Measurements from ENCODE around the gene JMY. TPM values are rescaled to one million over a fixed set of nuclear protein-coding genes. Genes with fewer than 3 reads are reported as not detected.

The JMY gene
- total RNA-seq (ENCODE audit: low replicate concordance): 13.0 and 16.5 TPM in 2 replicates

DNA sequence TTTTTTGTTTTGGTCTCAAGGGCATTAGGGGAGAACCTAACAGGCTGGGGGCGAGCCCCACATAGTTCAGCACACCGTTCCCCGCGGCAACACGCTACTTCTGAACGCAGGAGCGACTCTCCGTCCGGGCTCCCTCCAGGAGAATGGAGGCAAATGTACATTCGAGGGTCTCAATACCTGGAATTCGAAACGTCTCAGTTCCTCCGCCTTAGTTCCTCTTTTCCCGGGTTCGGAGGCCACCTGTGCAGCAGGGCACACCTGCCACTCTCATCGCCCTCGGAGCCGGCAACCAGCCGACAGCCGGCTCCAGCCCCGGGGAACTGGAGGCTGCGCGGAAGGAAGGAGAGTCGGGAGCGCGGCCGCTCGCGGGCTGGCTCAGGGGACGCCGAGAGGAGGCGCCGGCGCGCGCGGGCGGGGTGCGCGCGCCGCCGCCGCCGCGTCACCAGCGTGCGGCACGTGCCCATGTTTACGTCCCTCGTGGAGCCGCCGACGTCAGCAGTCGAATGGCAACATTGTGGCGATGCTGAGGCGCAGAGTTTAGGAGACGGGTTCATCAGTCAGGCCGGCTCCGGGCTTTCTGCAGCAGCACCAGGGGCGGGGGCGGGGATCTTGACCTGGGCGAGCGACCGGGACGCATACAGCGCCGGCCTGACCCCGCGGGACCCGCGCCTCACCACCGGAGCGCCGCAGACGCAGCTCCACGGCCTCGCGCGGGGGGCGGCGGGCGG, at the start of gene JMY:
Gene JMY, plus strand, starts transcription at position 498 of the 728 bp plus-strand sequence. CDS start 520 bp downstream, outside the sequence.
- Histone ChIP-seq H2AFZ (replicated peaks) (peak within 1 kb of the TSS; percentile 99), H3K4me3 (peak within 1 kb of the TSS; percentile 85), H3K27me3 (peaks cover 15% of the 10 kb centered on the region), H3K27ac (peak within 1 kb of the TSS; percentile 85), H3K4me1 (peaks cover 4% of the 10 kb centered on the region), H4K20me1 (ENCODE audit: low read depth) (peaks cover 40% of the 10 kb centered on the region), H3K4me2 (peak within 1 kb of the TSS; percentile 96), H3K9ac (peak within 1 kb of the TSS; percentile 14), H3F3A (ENCODE audit: low read depth) (peaks cover 16% of the 10 kb centered on the region), H3K79me2 (ENCODE audit: low read depth) (peaks cover 44% of the 10 kb centered on the region), H3K36me3 (no peaks in the 10 kb centered on the region), H3K9me3 (ENCODE audit: low read depth) (no peaks in the 10 kb centered on the region)
- Mint-ChIP-seq H3K36me3 (peaks cover 3% of the 10 kb centered on the region), H3K4me1 (peaks cover 19% of the 10 kb centered on the region), H3K27ac (peak within 1 kb of the TSS; percentile 53), H3K4me3 (peak within 1 kb of the TSS; percentile 95), H3K27me3 (ENCODE audit: insufficient read depth, low read depth) (peaks cover 2% of the 10 kb centered on the region), H3K9me3 (no peaks in the 10 kb centered on the region)
- TF ChIP-seq CTCF (IDR thresholded peaks at IDR 0.05) (no peak), EZH2phosphoT487 (IDR thresholded peaks at IDR 0.05) (no peak), EZH2 (IDR thresholded peaks at IDR 0.05) (no peak)
- DNase-seq (ENCODE audit: low spot score): peak; percentile 94

DNA sequence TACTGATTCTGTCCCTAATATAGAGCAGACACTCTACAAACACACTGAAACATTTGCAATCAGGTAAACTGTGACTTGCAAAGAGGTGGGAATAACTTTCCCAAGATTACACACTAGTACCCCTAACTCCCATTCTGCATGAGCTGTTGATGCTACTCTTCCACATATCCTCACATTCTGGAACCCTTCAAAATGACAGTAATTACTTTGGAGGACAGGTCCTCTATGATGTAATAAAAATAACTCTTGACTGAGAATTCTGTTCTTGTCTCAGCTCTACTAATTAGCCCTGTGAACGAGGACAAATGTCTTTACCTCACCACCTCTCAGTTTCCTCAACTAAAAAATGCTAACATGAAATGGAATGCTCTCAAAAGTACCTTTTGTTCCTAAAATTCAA, 49.5 kb upstream of the JMY start:
- Histone ChIP-seq H3K36me3 (no peaks in the 10 kb centered on the region), H3K4me1 (no peaks in the 10 kb centered on the region), H3F3A (ENCODE audit: low read depth) (no peaks in the 10 kb centered on the region), H3K27ac (no peak overlapping the region), H3K4me3 (no peak overlapping the region), H2AFZ (replicated peaks) (no peak overlapping the region), H3K4me2 (no peak overlapping the region), H3K27me3 (no peaks in the 10 kb centered on the region), H3K9ac (no peak overlapping the region), H3K79me2 (ENCODE audit: low read depth) (no peaks in the 10 kb centered on the region), H4K20me1 (ENCODE audit: low read depth) (no peaks in the 10 kb centered on the region), H3K9me3 (ENCODE audit: low read depth) (no peaks in the 10 kb centered on the region)
- TF ChIP-seq EZH2 (IDR thresholded peaks at IDR 0.05) (no peak), CTCF (IDR thresholded peaks at IDR 0.05) (no peak), EZH2phosphoT487 (IDR thresholded peaks at IDR 0.05) (no peak)
- Mint-ChIP-seq H3K27me3 (ENCODE audit: insufficient read depth, low read depth) (no peaks in the 10 kb centered on the region), H3K27ac (no peak overlapping the region), H3K4me1 (peaks cover 4% of the 10 kb centered on the region), H3K36me3 (no peaks in the 10 kb centered on the region), H3K9me3 (no peaks in the 10 kb centered on the region), H3K4me3 (no peak overlapping the region)
- DNase-seq (ENCODE audit: low spot score): no peak

GRCh38 chr5:79189439-79190234, 46.3 kb upstream of the JMY start:
- Mint-ChIP-seq H3K36me3 (no peaks in the 10 kb centered on the region), H3K4me1 (no peaks in the 10 kb centered on the region)
- no peak for TF ChIP-seq EZH2phosphoT487 (IDR thresholded peaks at IDR 0.05)
- no peak for TF ChIP-seq EZH2 (IDR thresholded peaks at IDR 0.05)
- TF ChIP-seq CTCF (IDR thresholded peaks at IDR 0.05): no peak

More at GRCh38 chr5:79189439-79190234, 46.3 kb upstream of the JMY start:
- DNase-seq (ENCODE audit: low spot score): no peak
- Histone ChIP-seq H3K36me3 (no peaks in the 10 kb centered on the region), H3K9ac (no peak overlapping the region), H4K20me1 (ENCODE audit: low read depth) (no peaks in the 10 kb centered on the region), H3K27ac (no peak overlapping the region), H3K4me2 (no peak overlapping the region), H3K27me3 (no peaks in the 10 kb centered on the region), H3K4me1 (no peaks in the 10 kb centered on the region), H3K4me3 (no peak overlapping the region), H3K79me2 (ENCODE audit: low read depth) (no peaks in the 10 kb centered on the region), H2AFZ (replicated peaks) (no peak overlapping the region), H3K9me3 (ENCODE audit: low read depth) (no peaks in the 10 kb centered on the region), H3F3A (ENCODE audit: low read depth) (no peaks in the 10 kb centered on the region)
- no peak overlapping the region for H3K4me3 Mint-ChIP-seq
- no peaks in the 10 kb centered on the region for H3K27me3 Mint-ChIP-seq (ENCODE audit: insufficient read depth, low read depth)
- no peak overlapping the region for H3K27ac Mint-ChIP-seq
- no peaks in the 10 kb centered on the region for H3K9me3 Mint-ChIP-seq
